Kidney glomerular epithelial cell (primary cell): ENCODE data around the gene CCL22.

ENCODE experiments used
- DNase-seq: peaks from one replicate; lab custom pipeline; 2025; lab: John Stamatoyannopoulos, UW

Gene CCL22

DNA sequence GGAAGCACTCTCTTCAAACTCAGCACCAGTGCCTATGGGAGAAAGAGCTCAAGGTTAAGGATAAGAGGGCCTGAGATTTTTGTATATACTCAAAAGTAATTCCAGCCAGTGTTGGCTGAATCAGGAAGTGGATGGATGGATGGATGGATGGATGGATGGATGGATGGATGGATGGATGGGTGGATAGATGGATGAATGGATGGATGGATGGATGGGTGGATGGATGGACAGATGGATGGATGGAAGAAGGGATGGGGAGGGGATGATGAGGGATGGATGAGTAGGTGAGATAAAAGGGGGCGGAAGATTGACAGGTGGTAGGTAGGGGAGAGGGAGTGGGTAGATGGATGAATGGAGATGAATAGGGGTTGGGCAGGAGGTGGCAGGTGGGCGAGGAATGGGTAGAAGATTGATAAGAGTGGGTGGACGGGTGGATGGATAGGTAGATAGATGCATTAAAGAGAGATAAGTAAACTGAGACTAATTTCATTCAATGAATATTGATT, 17.8 kb downstream of the CCL22 start:
- no peak for DNase-seq

DNA sequence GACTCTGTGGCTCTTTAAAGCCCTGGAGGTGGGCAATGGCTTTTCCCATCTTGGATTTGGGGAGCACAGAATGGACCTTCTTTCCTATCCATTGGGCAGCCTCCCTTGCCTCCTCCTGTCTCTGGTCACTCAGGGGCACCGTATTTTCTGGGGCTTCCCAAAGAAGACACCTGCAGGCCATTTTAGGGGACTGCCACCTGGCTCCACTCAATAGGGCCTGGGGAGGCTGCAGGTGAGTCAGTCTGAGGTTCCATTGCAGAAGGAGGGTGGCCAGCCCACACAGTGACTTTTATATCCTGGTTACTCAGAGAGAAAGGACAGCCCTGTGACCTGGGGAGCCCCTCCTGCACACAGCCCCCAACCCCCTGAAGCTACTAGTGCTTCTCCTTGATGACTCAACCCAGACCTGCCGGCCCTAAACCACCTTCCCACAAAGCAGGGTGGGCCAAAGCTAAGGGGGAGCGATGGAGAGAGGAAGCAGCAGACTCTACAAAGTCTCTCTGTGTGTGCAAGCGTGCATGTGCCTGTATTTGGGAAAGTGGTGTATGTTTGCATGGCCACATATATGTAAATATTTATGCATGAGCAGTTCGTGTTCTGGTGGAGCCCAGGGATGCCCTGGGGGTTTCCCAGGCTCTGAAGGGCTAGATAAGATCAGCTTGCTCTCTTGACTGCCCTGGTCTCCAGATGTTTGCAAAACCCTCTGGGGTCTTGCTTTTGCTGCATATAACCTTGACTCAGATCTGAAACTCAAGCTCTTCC, 18.7 kb downstream of the CCL22 start:
- DNase-seq = peak; percentile 8

DNA sequence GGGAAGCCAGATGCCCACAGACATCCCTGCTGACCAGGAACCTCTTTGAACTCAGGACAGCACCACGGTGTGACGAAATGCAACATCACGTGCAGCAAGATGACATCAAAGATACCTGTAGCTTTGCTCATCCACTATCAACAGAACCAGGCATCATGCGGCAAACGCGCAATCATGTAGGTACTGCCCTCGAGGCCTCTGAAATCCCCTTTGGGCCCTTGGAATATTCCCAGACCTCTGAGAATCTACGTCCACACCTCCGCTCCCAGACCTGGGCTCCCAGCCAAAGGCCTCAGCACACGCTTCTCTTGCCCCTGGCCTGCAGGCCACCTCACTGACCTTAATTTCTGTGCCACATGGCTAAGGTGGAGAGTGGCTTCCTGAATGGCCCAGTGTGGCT, 21.0 kb downstream of the CCL22 start:
- DNase-seq = no peak

DNA sequence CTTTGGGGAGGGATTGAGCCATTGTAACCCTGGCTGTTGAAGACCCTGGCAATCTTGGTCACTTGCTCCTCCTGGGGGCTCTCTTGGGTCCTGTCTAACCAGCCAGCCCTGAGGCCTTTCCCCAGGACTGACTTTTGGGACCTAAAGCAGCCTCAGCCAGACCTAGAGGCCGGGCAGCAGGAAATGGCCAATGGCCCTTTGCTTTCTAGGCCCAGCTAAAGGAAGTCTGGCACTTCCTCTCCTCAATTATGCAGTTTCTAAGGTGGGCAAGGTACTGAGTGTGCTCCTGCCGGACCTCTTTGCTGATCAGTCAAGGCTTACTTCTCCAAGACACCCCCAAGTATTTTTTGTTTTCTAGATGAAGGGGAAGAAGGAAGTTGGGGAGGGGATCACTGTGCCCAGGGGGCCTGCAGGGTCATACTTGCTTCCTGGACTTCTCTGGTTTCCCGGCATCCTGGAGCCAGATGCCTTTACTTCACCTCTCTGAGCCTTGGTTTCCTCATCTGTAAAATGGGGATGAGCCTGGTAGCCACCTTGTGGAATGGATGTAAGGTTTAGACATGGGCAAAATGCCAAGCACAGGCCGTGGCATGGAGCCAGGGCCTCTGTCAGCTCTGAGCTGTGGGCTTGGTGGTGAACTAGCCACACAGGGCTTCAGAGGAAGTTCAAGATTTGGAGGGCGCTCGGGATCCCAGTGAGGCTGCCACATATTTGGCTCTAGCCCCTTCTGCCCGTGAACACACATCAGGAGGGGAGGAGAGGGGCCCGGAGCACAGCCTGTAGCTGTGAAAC, 22.3 kb downstream of the CCL22 start:
- no peak for DNase-seq

DNA sequence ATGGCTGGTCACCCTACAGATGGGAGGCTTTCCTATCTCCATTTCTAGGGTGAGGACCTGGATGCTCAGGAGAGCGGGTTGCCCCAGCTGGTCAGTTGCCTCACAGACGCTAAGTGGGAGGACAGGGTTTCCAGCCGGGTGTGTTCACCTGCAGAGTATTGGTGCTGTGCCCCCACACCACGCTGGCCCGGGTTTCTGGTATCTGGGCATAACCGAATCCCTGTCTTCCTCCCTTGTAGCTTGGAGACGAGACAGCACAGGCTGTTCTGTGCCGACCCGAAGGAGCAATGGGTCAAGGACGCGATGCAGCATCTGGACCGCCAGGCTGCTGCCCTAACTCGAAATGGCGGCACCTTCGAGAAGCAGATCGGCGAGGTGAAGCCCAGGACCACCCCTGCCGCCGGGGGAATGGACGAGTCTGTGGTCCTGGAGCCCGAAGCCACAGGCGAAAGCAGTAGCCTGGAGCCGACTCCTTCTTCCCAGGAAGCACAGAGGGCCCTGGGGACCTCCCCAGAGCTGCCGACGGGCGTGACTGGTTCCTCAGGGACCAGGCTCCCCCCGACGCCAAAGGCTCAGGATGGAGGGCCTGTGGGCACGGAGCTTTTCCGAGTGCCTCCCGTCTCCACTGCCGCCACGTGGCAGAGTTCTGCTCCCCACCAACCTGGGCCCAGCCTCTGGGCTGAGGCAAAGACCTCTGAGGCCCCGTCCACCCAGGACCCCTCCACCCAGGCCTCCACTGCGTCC, 23.4 kb downstream of the CCL22 start:
- DNase-seq = no peak

DNA sequence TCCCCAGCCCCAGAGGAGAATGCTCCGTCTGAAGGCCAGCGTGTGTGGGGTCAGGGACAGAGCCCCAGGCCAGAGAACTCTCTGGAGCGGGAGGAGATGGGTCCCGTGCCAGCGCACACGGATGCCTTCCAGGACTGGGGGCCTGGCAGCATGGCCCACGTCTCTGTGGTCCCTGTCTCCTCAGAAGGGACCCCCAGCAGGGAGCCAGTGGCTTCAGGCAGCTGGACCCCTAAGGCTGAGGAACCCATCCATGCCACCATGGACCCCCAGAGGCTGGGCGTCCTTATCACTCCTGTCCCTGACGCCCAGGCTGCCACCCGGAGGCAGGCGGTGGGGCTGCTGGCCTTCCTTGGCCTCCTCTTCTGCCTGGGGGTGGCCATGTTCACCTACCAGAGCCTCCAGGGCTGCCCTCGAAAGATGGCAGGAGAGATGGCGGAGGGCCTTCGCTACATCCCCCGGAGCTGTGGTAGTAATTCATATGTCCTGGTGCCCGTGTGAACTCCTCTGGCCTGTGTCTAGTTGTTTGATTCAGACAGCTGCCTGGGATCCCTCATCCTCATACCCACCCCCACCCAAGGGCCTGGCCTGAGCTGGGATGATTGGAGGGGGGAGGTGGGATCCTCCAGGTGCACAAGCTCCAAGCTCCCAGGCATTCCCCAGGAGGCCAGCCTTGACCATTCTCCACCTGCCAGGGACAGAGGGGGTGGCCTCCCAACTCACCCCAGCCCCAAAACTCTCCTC, 24.1 kb downstream of the CCL22 start:
- DNase-seq = no peak

DNA sequence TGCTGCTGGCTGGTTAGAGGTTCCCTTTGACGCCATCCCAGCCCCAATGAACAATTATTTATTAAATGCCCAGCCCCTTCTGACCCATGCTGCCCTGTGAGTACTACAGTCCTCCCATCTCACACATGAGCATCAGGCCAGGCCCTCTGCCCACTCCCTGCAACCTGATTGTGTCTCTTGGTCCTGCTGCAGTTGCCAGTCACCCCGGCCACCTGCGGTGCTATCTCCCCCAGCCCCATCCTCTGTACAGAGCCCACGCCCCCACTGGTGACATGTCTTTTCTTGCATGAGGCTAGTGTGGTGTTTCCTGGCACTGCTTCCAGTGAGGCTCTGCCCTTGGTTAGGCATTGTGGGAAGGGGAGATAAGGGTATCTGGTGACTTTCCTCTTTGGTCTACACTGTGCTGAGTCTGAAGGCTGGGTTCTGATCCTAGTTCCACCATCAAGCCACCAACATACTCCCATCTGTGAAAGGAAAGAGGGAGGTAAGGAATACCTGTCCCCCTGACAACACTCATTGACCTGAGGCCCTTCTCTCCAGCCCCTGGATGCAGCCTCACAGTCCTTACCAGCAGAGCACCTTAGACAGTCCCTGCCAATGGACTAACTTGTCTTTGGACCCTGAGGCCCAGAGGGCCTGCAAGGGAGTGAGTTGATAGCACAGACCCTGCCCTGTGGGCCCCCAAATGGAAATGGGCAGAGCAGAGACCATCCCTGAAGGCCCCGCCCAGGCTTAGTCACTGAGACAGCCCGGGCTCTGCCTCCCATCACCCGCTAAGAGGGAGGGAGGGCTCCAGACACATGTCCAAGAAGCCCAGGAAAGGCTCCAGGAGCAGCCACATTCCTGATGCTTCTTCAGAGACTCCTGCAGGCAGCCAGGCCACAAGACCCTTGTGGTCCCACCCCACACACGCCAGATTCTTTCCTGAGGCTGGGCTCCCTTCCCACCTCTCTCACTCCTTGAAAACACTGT, 25.0 kb downstream of the CCL22 start:
- DNase-seq = no peak

DNA sequence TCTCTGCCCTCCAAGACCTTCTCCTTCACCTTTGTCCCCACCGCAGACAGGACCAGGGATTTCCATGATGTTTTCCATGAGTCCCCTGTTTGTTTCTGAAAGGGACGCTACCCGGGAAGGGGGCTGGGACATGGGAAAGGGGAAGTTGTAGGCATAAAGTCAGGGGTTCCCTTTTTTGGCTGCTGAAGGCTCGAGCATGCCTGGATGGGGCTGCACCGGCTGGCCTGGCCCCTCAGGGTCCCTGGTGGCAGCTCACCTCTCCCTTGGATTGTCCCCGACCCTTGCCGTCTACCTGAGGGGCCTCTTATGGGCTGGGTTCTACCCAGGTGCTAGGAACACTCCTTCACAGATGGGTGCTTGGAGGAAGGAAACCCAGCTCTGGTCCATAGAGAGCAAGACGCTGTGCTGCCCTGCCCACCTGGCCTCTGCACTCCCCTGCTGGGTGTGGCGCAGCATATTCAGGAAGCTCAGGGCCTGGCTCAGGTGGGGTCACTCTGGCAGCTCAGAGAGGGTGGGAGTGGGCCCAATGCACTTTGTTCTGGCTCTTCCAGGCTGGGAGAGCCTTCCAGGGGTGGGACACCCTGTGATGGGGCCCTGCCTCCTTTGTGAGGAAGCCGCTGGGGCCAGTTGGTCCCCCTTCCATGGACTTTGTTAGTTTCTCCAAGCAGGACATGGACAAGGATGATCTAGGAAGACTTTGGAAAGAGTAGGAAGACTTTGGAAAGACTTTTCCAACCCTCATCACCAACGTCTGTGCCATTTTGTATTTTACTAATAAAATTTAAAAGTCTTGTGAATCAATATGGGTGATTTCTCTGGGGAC, 25.9 kb downstream of the CCL22 start:
- DNase-seq = no peak

DNA sequence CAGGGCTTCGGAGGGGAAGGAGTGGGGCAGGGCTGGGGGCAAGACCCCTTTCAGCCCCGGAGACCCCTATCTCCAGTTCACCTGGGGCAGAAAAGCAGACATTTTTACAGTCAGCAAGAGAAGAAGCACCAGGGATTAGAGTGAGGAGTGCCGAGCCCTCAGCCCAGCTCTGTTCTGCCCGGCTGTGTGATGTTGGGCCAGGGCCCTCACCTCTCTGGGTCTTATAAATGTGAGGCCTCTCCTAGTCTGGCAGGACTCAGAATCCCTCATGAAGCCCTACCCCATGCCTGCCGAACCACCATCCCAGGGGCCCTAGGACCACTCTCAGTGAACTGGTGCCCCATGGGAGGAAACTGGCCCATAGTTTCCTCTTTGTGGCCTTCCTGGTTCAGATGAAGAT, 26.5 kb downstream of the CCL22 start:
- DNase-seq = no peak

DNA sequence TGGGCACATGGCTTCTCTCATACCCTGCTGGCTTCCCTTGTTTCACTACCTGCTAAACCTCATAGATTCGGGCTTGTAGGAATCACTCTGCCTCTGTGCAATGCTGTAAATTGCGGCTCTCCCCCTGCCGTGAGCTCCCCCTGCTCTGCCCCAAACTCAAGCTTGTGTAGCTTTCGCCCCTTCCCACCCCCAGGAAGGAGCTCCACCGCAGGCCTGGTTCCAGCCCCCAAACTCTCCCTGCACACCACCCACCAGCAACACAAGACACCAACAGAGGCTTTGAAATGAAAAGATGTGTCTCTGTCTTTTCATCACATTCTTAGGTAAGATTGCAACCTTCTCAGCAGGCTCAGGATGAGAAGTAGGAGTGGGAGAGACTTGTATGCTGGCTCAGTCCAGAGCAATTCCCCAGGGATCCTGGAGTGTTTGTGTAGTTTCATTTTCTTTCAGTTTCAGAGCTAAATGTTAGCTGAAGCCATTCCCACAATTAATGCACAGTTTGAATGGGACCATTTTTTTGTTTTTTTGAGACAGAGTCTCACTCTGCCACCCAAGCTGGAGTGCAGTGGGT, 27.9 kb downstream of the CCL22 start:
- DNase-seq = no peak

DNA sequence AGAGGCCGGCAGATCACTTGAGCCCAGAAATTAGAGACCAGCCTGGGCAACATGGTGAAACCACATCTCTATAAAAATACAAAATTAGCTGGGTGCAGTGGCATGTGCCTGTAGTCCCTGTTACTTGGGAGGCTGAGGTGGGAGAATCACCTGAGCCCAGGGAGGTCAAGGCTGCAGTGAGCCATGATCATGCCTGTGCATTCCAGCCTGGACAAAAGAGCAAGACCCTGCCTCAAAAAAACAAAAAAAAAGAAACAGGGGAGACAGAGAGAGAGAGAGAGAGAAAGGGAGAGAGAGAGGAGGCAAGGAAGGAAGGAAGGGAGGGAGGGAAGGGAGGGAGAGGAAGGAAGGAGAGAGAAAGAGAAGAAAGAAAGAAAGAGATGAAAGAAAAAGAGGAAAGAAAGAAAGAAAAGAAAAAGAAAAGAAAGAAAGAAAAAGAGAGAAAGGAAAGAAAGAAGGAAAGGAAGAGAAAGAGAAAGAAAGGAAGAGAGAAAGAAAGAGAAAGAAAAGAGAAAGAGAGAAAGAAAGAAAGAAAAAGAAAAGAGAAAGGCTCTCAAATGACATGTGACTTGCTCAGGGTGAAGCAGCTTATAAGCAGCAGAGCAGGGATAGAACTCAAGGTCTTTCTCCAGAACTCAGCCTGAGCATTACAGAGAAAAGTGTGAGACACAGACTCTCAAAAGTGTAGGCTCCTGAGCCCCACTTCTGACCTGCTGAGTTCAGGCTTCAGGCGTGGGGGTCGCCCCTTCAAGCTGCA, 29.2 kb downstream of the CCL22 start:
- no peak for DNase-seq

DNA sequence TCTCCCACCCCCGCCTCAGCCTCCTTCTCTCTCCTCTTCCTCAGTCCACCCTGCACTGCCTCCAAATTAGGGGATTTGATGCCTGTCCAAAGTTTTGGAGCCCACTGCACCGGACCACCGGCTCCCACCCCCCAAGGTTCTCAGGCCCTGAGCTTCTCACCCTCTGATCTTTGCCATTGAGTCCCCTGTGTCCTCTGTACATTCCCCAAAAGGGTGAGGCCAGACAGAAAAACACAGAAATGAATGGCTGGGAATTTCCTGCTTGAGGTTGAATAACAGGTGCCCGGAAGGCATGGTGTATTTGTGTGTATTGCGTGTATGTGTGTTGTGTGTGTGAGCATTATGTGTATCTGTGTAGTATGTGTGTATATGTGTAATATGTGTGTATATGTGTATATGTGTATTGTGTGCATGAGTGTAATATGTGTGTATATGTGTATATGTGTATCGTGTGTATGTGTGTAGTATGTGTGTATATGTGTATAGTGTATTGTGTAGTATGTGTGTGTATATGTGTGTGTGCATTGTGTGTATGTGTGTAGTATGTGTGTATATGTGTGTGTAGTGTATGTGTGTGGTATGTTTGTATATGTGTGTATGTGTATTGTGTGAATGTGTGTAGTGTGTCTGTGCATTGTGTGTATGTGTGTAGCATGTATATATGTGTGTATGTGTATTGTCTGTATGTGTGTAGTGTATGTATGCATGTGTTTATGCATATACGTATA, 29.9 kb downstream of the CCL22 start:
- no peak for DNase-seq

DNA sequence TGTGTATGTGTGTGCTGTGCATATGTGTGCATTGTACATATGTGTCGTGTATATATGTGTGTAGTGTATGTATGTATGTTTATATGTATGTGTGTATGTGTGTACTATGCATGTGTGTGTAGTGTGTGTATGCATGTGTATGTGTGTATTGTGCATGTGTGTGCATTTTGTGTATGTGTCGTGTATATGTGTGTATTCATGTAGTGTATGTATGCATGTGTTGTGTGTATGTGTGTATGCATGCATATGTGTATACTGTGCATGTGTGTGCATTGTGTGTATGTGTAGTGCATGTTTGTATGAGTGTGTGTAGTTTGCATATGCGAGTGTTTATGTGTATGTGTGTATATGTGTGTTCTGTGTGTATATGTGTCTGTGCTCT, 30.5 kb downstream of the CCL22 start:
- DNase-seq = no peak

DNA sequence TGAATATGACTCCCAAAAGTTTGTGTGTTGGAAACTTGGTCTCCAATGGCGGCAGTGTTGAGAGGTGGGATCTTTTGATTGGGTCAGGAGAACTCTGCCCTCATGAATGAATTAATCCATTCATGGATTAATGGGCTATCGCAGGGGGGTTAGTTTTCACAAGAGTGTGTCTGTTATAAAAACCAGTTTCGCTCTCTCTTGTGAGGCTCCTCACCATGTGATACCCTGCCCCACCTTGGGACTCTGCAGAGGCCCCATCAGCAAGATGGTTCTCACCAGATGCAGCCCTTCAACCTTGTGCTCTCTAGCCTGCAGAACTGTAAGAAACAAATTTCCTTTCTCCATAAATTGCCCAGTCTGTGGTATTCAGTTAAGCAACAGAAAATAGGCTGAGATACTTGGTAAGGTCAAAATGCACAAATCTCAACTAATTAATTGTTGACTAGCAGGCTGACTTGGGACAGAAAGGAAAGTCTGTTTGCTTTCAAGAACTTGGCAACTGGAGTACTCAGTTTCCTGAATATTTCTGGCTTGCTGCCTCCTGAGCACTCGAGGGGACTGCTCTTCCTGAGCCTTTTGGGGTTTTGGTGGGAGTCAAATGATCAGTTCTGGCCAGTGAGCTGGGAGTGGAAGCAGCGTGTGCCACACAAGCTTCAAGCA, 32.2 kb downstream of the CCL22 start:
- no peak for DNase-seq

DNA sequence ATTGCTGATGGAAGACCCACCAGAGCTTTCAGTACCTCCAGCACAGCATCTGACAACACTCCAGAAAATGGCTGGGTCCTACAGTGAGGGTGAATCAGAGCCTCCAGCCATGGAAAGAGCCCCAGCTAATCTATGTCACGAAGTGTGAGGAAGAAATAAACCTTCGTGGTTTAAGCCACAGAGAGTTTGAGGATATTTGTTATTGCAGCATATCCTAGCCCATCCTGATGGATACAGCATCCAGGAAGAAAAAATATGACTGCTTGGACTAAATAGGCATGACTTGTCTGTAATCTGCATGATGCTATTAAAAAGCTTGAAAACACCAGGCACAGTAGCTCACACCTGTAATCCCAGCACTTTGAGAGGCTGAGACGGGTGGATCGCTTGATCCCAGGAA, 32.7 kb downstream of the CCL22 start:
- DNase-seq = no peak

DNA sequence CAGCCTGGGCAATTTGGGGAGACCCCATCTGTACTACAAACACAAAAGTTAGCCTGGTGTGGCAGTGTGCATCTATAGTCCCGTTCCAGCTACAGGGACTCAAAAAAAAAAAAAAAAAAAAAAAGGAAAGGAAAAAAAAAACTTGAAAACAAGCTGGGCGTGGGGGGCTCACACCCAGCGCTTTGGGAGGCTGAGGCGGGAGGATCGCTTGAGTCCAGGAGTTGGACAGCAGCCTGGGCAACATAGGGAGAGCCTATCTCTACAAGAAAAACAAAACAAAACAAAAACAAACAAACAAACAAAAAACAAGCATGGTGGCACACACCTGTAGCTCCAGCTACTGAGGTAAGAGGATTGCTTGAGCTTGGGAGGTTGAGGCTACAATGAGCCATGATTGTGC, 33.1 kb downstream of the CCL22 start:
- no peak for DNase-seq

DNA sequence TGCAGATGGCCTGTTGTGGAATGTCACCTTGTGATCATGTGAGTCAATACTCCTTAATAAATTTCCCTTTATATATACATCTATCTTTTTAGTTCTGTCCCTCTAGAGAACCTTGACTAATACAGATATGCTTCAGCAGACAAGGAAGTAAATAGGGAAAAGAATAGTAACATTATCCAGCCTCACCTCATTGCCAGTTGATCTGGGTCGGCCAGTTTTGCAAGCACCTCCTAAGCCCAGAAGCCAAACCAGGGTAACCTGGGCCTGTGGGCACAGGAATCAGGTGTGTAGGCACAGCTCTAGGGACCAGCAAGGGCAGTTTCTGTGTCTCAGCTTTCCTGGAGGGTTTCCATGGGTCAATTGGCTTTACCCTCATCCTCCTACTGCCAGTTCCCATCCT, 34.1 kb downstream of the CCL22 start:
- no peak for DNase-seq

DNA sequence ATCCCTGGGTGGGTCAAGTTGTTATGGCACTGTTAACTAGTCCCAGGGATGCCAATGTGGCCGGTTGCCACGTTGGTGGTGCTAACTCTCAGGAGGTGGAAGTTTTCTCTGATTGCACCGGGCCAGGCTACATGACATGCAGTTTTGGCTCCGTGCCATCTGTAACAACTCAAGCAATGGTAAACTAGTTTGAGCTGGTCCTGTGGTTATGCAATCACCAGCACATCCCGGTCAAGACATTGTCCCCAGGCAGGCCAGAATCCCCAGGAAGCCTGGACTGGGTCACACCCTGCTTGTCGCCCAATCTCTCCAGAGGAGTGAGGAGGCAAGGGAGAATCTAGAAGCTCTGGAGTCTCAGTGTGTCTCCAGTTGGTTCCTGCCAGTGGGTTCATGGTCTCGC, 35.9 kb downstream of the CCL22 start:
- DNase-seq = no peak
